OCI-LY7 (cell line): ENCODE results near the gene MCTP2.

ENCODE experiments used
- CTCF ChIP-seq: fragments of 200-600 bp; sonication (generic); conservative IDR thresholded peaks from 2 replicates; pipeline ENCODE4 v1.5.1; 2014; ENCODE audit warnings: mild to moderate bottlenecking, antibody characterized with exemption, low read length, moderate library complexity, mixed read lengths
- EZH2phosphoT487 ChIP-seq: fragments of 200-600 bp; sonication (generic); IDR thresholded peaks from 2 replicates; pipeline ENCODE4 v1.6.1; 2018; ENCODE audit warnings: low read depth, borderline replicate concordance, mild to moderate bottlenecking, mixed run types, antibody characterized with exemption, low read length, moderate library complexity, mixed read lengths

- TF ChIP-seq EZH2phosphoT487: no peak
- no peak for TF ChIP-seq CTCF
Observed at GRCh38 chr15:94383706-94384105, 152.3 kb downstream of the MCTP2 start.
